CD14-positive monocyte (primary cell): ENCODE results near the gene PANK4. TPM values are rescaled to one million over a fixed set of nuclear protein-coding genes. Genes with fewer than 3 reads are reported as not detected.

Source experiments
- DNase-seq, 3 donors: peaks; one replicate each; pipeline ENCODE4 v3.0.0-alpha.2; 2011 to 2022
- H2AFZ ChIP-seq: 2 replicates; pipeline ENCODE4 v1.6.0; 2012; ENCODE audit warnings: mild to moderate bottlenecking, low read depth, low read length, inconsistent platforms; ENCODE audit not compliant: insufficient read depth, poor library complexity, severe bottlenecking
- H3K27ac ChIP-seq, 2 donors: 1 replicate in 1 of 2; 2 replicates in 1 of 2; pipeline ENCODE4 v1.5.1; 2012 to 2013; ENCODE audit warnings: low read length in 2 of 2, control low read depth in 1 of 2, inconsistent platforms in 1 of 2, low read depth in 1 of 2, mild to moderate bottlenecking in 1 of 2
- H3K27me3 ChIP-seq, 2 donors: one replicate each; pipeline versions ENCODE4 v1.6.0 to v1.6.1; 2011 to 2013; ENCODE audit warnings: low read length in 2 of 2; ENCODE audit not compliant: control insufficient read depth in 2 of 2, insufficient read depth in 2 of 2
- H3K36me3 ChIP-seq, 2 donors: replicated peaks in 1 of 2; 1 replicate in 1 of 2; 2 replicates in 1 of 2; pipeline versions ENCODE4 v1.5.1 to v1.6.1; 2012 to 2013; ENCODE audit warnings: low read length in 2 of 2, control low read depth in 1 of 2, inconsistent platforms in 1 of 2, mild to moderate bottlenecking in 1 of 2; ENCODE audit not compliant: insufficient read depth in 2 of 2, control insufficient read depth in 1 of 2
- H3K4me1 ChIP-seq, 2 donors: 1 replicate in 1 of 2; 2 replicates in 1 of 2; pipeline versions ENCODE4 v1.5.1 to v1.6.1; 2012 to 2013; ENCODE audit warnings: low read length in 2 of 2, control low read depth in 1 of 2, inconsistent platforms in 1 of 2, mild to moderate bottlenecking in 1 of 2, moderate library complexity in 1 of 2; ENCODE audit not compliant: insufficient read depth in 2 of 2, control insufficient read depth in 1 of 2
- H3K4me2 ChIP-seq: replicated peaks from 2 replicates; pipeline ENCODE3; 2012; ENCODE audit warnings: low read length, moderate library complexity, mild to moderate bottlenecking; ENCODE audit not compliant: poor library complexity, severe bottlenecking; ENCODE audit errors: extremely low read depth
- H3K4me3 ChIP-seq, 3 experiments: fragments of 200-600 bp in 1 of 3; sonication (generic) in 1 of 3; replicated peaks in 1 of 3; 1 replicate in 2 of 3; 2 replicates in 1 of 3; pipeline ENCODE4 v1.5.1; 2011 to 2013; ENCODE audit warnings: low read length in 3 of 3, mild to moderate bottlenecking in 3 of 3, control low read depth in 2 of 3, low read depth in 2 of 3, inconsistent platforms in 1 of 3, moderate library complexity in 1 of 3
- H3K79me2 ChIP-seq: 2 replicates; pipeline ENCODE4 v1.6.0; 2012; ENCODE audit warnings: mild to moderate bottlenecking, control low read depth, inconsistent platforms, low read length, moderate library complexity; ENCODE audit not compliant: insufficient read depth
- H3K9ac ChIP-seq: 2 replicates; pipeline ENCODE4 v1.6.0; 2017; ENCODE audit warnings: low read length, mild to moderate bottlenecking; ENCODE audit not compliant: insufficient read depth, poor library complexity, severe bottlenecking
- H3K9me3 ChIP-seq, 2 donors: replicated peaks in 1 of 2; 1 replicate in 1 of 2; 2 replicates in 1 of 2; pipeline versions ENCODE4 v1.5.1 to v1.6.1; 2012 to 2013; ENCODE audit warnings: low read length in 2 of 2, control low read depth in 1 of 2; ENCODE audit not compliant: control insufficient read depth in 1 of 2, insufficient read depth in 1 of 2
- H4K20me1 ChIP-seq: 2 replicates; pipeline ENCODE4 v1.6.0; 2012; ENCODE audit warnings: mild to moderate bottlenecking, low read length, control low read depth, moderate library complexity; ENCODE audit not compliant: insufficient read depth
- H3K27ac Mint-ChIP-seq, 7 donors: one replicate each; pipeline ENCODE4 v1.8.0; 2020; ENCODE audit warnings: mild to moderate bottlenecking in 7 of 7, mixed read lengths in 7 of 7, moderate library complexity in 6 of 7, inconsistent platforms in 2 of 7
- H3K27me3 Mint-ChIP-seq, 3 donors: one replicate each; pipeline ENCODE4 v1.8.0; 2021 to 2022; ENCODE audit warnings: low read depth in 3 of 3, mild to moderate bottlenecking in 3 of 3, mixed read lengths in 3 of 3, moderate library complexity in 3 of 3, inconsistent platforms in 1 of 3
- H3K36me3 Mint-ChIP-seq, 2 donors: one replicate each; pipeline ENCODE4 v1.8.0; 2020; ENCODE audit warnings: mixed read lengths in 2 of 2, inconsistent platforms in 1 of 2, mild to moderate bottlenecking in 1 of 2
- H3K4me1 Mint-ChIP-seq: one replicate; pipeline ENCODE4 v1.8.0; 2020; ENCODE audit warnings: mild to moderate bottlenecking, mixed read lengths
- H3K4me3 Mint-ChIP-seq, 2 donors: one replicate each; pipeline ENCODE4 v1.8.0; 2020; ENCODE audit warnings: mild to moderate bottlenecking in 2 of 2, mixed read lengths in 2 of 2, moderate library complexity in 1 of 2
- H3K9me3 Mint-ChIP-seq, 7 donors: one replicate each; pipeline ENCODE4 v1.8.0; 2020 to 2022; ENCODE audit warnings: mixed read lengths in 7 of 7, mild to moderate bottlenecking in 6 of 7, moderate library complexity in 6 of 7, inconsistent platforms in 2 of 7
- WGBS: methylation state at CpG from one replicate; pipeline ENCODE4 v1.1.5; 2013; ENCODE audit warnings: missing lambda C conversion rate; ENCODE audit not compliant: insufficient coverage; 5-methylcytosine and 5-hydroxymethylcytosine counted together
- intact Hi-C, 2 donors: fragments of 100-400 bp; cut with micrococcal nuclease; formaldehyde crosslinking; loops; one replicate each; pipeline versions ENCODE4 v1.15.0 to v1.15.1; 2023
- polyA plus RNA-seq, 3 donors: library from polyadenylated mRNA; depleted of rRNA in 1 of 3; unstranded in 2 of 3; stranded (reverse) in 1 of 3; fragments of 300-500 nt in 2 of 3; fragments of >200 nt in 1 of 3; fragmentation: Illumina TruSeq in 2 of 3; gene quantifications; 1 replicate in 2 of 3; 2 replicates in 1 of 3; pipeline ENCODE4 v1.2.3, GENCODE V29; 2012 to 2021
- TF ChIP-seq, protein P1 (sequence below): fragments of 200-600 bp; IDR thresholded peaks from one replicate; pipeline ENCODE4 v1.8.0; 2022; ENCODE audit warnings: antibody characterized with exemption, mild to moderate bottlenecking

The PANK4 gene
- polyA plus RNA-seq, 3 donors: 11.9 to 30.2 (median 13.7) TPM

GRCh38 chr1:2558420-2558819, 32.0 kb upstream of the PANK4 start:
- peaks cover 0 to 3% (median 0%) of the 10 kb centered on the region in 7 donors for H3K9me3 Mint-ChIP-seq
- peak overlapping the region in 2 of 7 donors; percentile 25 to 31 for H3K27ac Mint-ChIP-seq
- Histone ChIP-seq H3K9me3 (no peaks in the 10 kb centered on the region), H3K4me3 (no peak overlapping the region), H3K79me2 (peaks cover 27% of the 10 kb centered on the region), H3K9ac (no peak overlapping the region), H3K36me3 (peaks cover 57 to 59% of the 10 kb centered on the region in 2 donors), H3K27ac (no peak overlapping the region), H4K20me1 (peaks cover 58% of the 10 kb centered on the region), H3K27me3 (no peaks in the 10 kb centered on the region), H2AFZ (no peak overlapping the region), H3K4me2 (no peak overlapping the region), H3K4me1 (peaks cover 35 to 39% of the 10 kb centered on the region in 2 donors)
- H3K36me3 Mint-ChIP-seq: peaks cover 40 to 54% of the 10 kb centered on the region in 2 donors
- intact Hi-C loops: no loop called here
- H3K4me3 Mint-ChIP-seq: no peak overlapping the region
- DNase-seq: no peak
- WGBS: 98% methylated on average over 11 of the region's 12 CpGs
- H3K4me1 Mint-ChIP-seq: peaks cover 26% of the 10 kb centered on the region
- H3K27me3 Mint-ChIP-seq: peaks cover 9 to 16% (median 13%) of the 10 kb centered on the region in 3 donors
- TF ChIP-seq, protein P1, sequence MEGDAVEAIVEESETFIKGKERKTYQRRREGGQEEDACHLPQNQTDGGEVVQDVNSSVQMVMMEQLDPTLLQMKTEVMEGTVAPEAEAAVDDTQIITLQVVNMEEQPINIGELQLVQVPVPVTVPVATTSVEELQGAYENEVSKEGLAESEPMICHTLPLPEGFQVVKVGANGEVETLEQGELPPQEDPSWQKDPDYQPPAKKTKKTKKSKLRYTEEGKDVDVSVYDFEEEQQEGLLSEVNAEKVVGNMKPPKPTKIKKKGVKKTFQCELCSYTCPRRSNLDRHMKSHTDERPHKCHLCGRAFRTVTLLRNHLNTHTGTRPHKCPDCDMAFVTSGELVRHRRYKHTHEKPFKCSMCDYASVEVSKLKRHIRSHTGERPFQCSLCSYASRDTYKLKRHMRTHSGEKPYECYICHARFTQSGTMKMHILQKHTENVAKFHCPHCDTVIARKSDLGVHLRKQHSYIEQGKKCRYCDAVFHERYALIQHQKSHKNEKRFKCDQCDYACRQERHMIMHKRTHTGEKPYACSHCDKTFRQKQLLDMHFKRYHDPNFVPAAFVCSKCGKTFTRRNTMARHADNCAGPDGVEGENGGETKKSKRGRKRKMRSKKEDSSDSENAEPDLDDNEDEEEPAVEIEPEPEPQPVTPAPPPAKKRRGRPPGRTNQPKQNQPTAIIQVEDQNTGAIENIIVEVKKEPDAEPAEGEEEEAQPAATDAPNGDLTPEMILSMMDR: no peak

- Histone ChIP-seq H3K9ac (peak overlapping the region; percentile 93), H3K27me3 (no peaks in the 10 kb centered on the region), H3K4me1 (peaks cover 35 to 39% of the 10 kb centered on the region in 2 donors), H3K79me2 (peaks cover 27% of the 10 kb centered on the region), H3K4me3 (peak overlapping the region; percentile 77 to 98 (median 82)), H4K20me1 (peaks cover 51% of the 10 kb centered on the region), H3K4me2 (peak overlapping the region; percentile 97), H2AFZ (no peak overlapping the region), H3K27ac (peak overlapping the region in 1 of 2 donors; percentile 97), H3K36me3 (peaks cover 51 to 52% of the 10 kb centered on the region in 2 donors), H3K9me3 (no peaks in the 10 kb centered on the region)
- H3K27me3 Mint-ChIP-seq: peaks cover 9 to 14% (median 13%) of the 10 kb centered on the region in 3 donors
- H3K4me1 Mint-ChIP-seq: peaks cover 26% of the 10 kb centered on the region
- H3K36me3 Mint-ChIP-seq: peaks cover 35 to 49% of the 10 kb centered on the region in 2 donors
- TF ChIP-seq, protein P1: no peak
- H3K27ac Mint-ChIP-seq: peak overlapping the region in 4 of 7 donors; percentile 46 to 98 (median 76)
- intact Hi-C loops: no loop called here
- WGBS: 89% methylated on average over 28 of the region's 30 CpGs
- peaks cover 0 to 3% (median 0%) of the 10 kb centered on the region in 7 donors for H3K9me3 Mint-ChIP-seq
- DNase-seq: no peak
- H3K4me3 Mint-ChIP-seq: peak overlapping the region; percentile 93 to 96
Observed at GRCh38 chr1:2557482-2558400, 31.3 kb upstream of the PANK4 start.
